Kidney (tissue), 14 donors: Measurements from ENCODE around the gene PHACTR2. TPM values are rescaled to one million over a fixed set of nuclear protein-coding genes. Genes with fewer than 3 reads are reported as not detected.

ENCODE experiments used
- DNase-seq, 5 donors: peaks; one replicate each; pipeline ENCODE4 v3.0.0-alpha.2; 2013 to 2020
- FAIRE-seq: peaks from 2 replicates; lab custom pipeline; 2012; peaks lifted over from hg19 to GRCh38; lab: Jason Lieb, UNC
- H3K27ac ChIP-seq, 2 donors: one replicate each; pipeline ENCODE4 v1.7.0; 2013; ENCODE audit warnings: low read depth in 2 of 2, low read length in 2 of 2, inconsistent platforms in 1 of 2
- H3K27me3 ChIP-seq: one replicate; pipeline ENCODE4 v1.7.1; 2013; ENCODE audit warnings: low read length, inconsistent platforms; ENCODE audit not compliant: control insufficient read depth, insufficient read depth
- H3K36me3 ChIP-seq, 3 donors: one replicate each; pipeline versions ENCODE4 v1.7.0 to v1.7.1; 2013; ENCODE audit warnings: low read length in 3 of 3, control low read depth in 1 of 3, inconsistent platforms in 1 of 3; ENCODE audit not compliant: insufficient read depth in 3 of 3, control insufficient read depth in 2 of 3
- H3K4me1 ChIP-seq, 3 donors: one replicate each; pipeline versions ENCODE4 v1.7.0 to v1.7.1; 2013; ENCODE audit warnings: low read length in 3 of 3, inconsistent platforms in 1 of 3, low read depth in 1 of 3; ENCODE audit not compliant: control insufficient read depth in 2 of 3, insufficient read depth in 2 of 3
- H3K4me3 ChIP-seq, 3 donors: one replicate each; pipeline versions ENCODE4 v1.7.0 to v1.8.1; 2013; ENCODE audit warnings: low read length in 3 of 3, control low read depth in 1 of 3, inconsistent platforms in 1 of 3
- H3K9ac ChIP-seq, 3 donors: one replicate each; pipeline versions ENCODE4 v1.7.0 to v1.7.1; 2013; ENCODE audit warnings: low read length in 3 of 3, control low read depth in 1 of 3, inconsistent platforms in 1 of 3
- H3K9me3 ChIP-seq, 3 donors: one replicate each; pipeline versions ENCODE4 v1.7.0 to v1.7.1; 2013; ENCODE audit warnings: low read length in 3 of 3, control low read depth in 1 of 3, inconsistent platforms in 1 of 3; ENCODE audit not compliant: control insufficient read depth in 2 of 3, insufficient read depth in 1 of 3
- CTCF ChIP-seq: IDR thresholded peaks from 3 replicates; pipeline ENCODE4 v1.5.1; 2012; ENCODE audit warnings: mild to moderate bottlenecking, moderate library complexity, borderline replicate concordance; ENCODE audit not compliant: insufficient read depth; ENCODE audit errors: extremely low read depth
- intact Hi-C: fragments of 100-400 bp; cut with DNase I; formaldehyde crosslinking; loops from one replicate; pipeline ENCODE4 v1.11.1; 2022
- polyA plus RNA-seq: library from polyadenylated mRNA; stranded (reverse); fragments of 350-450 nt; fragmentation: Illumina TruSeq; extraction: RNeasy Lipid Tissue Mini Kit (QIAGEN cat#74804); gene quantifications from one replicate; pipeline ENCODE4 v1.2.3, GENCODE V29; 2014; ENCODE audit warnings: low read depth, low replicate concordance; ENCODE audit not compliant: insufficient read depth
- total RNA-seq: library from RNA; stranded (reverse); fragmentation: NEBNext Ultra II Directional; extraction: Animal tissue kit (Norgen Biotek cat#: 25700); gene quantifications from one replicate; pipeline ENCODE4 v1.2.1, GENCODE V29; 2021
- donor health status: control.
- donor health status: control.
- donor health status: control.
- donor health status: control.
- donor health status: control.
- donor health status: DM: yes; HTN: yes; CAD: no.
- donor health status: Normal renal cell carcinoma (clear cell type).

The PHACTR2 gene
- total and polyA plus RNA-seq, 2 donors from 2014 or later: 3.5 to 56.1 TPM

- FAIRE-seq (no peak), DNase-seq (peak in 1 of 5 donors; percentile 19)
- no peaks in the 10 kb centered on the region for H3K4me1 ChIP-seq
- no peaks in the 10 kb centered on the region for H3K27me3 ChIP-seq
- no peak overlapping the region for H3K27ac ChIP-seq
- TF ChIP-seq CTCF: no peak
- intact Hi-C loops: no loop called here
- no peak overlapping the region for H3K4me3 ChIP-seq
- no peaks in the 10 kb centered on the region for H3K9me3 ChIP-seq
- H3K9ac ChIP-seq: no peak overlapping the region
- H3K36me3 ChIP-seq: peaks cover 0 to 10% (median 0%) of the 10 kb centered on the region in 3 donors
These were observed 97.6 kb downstream of the PHACTR2 start for GRCh38 chr6:143775336-143775735.

- intact Hi-C loops: no loop called here
- H3K9ac ChIP-seq: no peak overlapping the region
- H3K4me3 ChIP-seq: no peak overlapping the region
- H3K4me1 ChIP-seq: no peaks in the 10 kb centered on the region
- no peaks in the 10 kb centered on the region for H3K9me3 ChIP-seq
- FAIRE-seq (no peak), DNase-seq (no peak)
- peaks cover 0 to 10% (median 0%) of the 10 kb centered on the region in 3 donors for H3K36me3 ChIP-seq
- no peak overlapping the region for H3K27ac ChIP-seq
- no peaks in the 10 kb centered on the region for H3K27me3 ChIP-seq
- TF ChIP-seq CTCF: no peak
These were observed 101.2 kb downstream of the PHACTR2 start for GRCh38 chr6:143778926-143779325.

GRCh38 chr6:143782481-143782880 lies 104.7 kb downstream of the PHACTR2 start:
- Histone ChIP-seq H3K27ac (no peak overlapping the region), H3K4me3 (no peak overlapping the region), H3K9ac (no peak overlapping the region), H3K4me1 (no peaks in the 10 kb centered on the region), H3K9me3 (no peaks in the 10 kb centered on the region), H3K36me3 (no peaks in the 10 kb centered on the region), H3K27me3 (no peaks in the 10 kb centered on the region)
- no peak for TF ChIP-seq CTCF
- DNase-seq: no peak
- FAIRE-seq: no peak
- intact Hi-C loops: no loop called here

GRCh38 chr6:143783077-143783476 lies 105.3 kb downstream of the PHACTR2 start:
- Histone ChIP-seq H3K9ac (no peak overlapping the region), H3K36me3 (no peaks in the 10 kb centered on the region), H3K9me3 (no peaks in the 10 kb centered on the region), H3K27ac (no peak overlapping the region), H3K4me1 (no peaks in the 10 kb centered on the region), H3K4me3 (no peak overlapping the region), H3K27me3 (no peaks in the 10 kb centered on the region)
- intact Hi-C loops: no loop called here
- FAIRE-seq: no peak
- no peak for TF ChIP-seq CTCF
- no peak for DNase-seq
